Middle frontal gyrus (tissue), 1 donor: ENCODE data around the gene TMPRSS6.

ENCODE experiments used
- DNase-seq: peaks from one replicate; pipeline ENCODE4 v3.0.0-alpha.2; 2015; ENCODE audit warnings: low spot score; ENCODE audit errors: extremely low spot score

TMPRSS6 gene

DNA sequence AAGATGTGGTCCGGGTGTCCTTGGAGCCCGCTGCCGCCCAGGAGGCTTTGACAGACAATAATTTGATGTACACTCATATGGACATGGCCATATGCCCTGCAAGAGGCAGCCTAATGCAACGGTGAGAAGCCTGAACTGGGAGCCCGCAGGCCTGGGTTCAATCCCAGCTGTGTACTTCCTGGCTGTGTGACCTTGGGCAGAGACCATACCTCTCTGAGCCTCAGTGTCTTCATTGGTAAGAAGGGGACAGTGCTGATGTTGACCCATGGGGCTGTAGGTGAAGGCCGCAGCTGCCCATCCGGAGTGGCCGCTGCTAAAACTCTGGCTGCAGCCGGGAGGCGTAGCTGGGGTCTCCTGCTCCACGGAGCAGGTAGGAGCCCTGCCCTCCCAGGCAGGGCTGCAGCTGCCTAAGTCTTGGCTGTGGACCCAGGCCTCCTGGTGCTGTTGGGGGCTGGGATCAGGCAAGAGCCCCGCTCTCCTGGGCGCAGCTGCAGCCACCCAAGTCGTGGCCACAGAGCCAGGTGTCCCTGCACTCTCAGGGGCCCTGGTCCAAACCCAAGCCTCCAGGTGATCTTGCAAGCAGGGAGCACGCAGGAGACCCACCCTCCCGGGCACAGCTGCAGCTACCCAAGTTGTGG is 31.3 kb upstream of the TMPRSS6 start:
- DNase-seq, result no peak

- DNase-seq, result no peak
Measured at GRCh38 chr22:37139762-37140161, 30.2 kb upstream of the TMPRSS6 start.

GRCh38 chr22:37138849-37139561 is 29.5 kb upstream of the TMPRSS6 start:
- DNase-seq, result no peak

DNA sequence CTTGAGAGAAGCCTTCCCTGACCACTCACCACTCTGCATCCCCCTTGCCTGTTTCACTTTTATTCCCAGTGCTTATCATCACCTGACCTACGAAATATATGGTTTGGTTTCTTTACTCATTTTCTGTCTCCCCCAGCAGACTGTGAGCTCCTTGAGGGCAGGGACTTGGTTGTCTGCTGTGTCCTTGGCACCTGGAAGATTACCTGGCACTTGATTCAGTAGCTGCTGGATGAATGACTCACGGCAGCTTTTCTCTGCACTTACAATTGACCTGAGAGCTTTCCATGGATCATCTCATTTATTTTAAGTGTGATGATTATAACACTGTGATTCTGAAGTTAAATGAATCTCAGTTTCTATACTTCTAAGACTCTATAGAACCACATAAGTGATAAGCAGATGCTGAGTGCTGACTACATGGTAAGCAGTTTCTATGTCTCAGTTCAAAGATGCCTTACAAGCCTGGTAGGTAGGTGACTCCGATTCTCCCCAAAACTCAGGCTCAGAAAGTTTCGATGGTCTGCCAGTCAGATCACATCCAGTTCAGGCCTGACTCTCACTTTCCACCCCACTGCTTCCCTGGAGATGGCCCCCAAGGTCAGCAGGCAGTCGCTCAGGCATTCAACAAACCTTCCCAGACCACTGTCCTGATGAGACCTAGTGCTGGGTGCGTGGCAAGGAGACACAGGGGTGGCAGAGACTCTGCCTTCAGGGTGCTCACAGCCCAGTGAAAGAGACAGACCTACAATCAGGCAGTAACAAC is 28.6 kb upstream of the TMPRSS6 start:
- DNase-seq, result no peak

GRCh38 chr22:37137131-37137530 is 27.6 kb upstream of the TMPRSS6 start:
- no peak for DNase-seq

- DNase-seq, result no peak
Measured at GRCh38 chr22:37135023-37135422, 25.5 kb upstream of the TMPRSS6 start.

- no peak for DNase-seq
Measured at GRCh38 chr22:37133304-37134018, 23.9 kb upstream of the TMPRSS6 start.

- DNase-seq, result no peak
Measured at GRCh38 chr22:37132773-37133172, 23.3 kb upstream of the TMPRSS6 start.

DNA sequence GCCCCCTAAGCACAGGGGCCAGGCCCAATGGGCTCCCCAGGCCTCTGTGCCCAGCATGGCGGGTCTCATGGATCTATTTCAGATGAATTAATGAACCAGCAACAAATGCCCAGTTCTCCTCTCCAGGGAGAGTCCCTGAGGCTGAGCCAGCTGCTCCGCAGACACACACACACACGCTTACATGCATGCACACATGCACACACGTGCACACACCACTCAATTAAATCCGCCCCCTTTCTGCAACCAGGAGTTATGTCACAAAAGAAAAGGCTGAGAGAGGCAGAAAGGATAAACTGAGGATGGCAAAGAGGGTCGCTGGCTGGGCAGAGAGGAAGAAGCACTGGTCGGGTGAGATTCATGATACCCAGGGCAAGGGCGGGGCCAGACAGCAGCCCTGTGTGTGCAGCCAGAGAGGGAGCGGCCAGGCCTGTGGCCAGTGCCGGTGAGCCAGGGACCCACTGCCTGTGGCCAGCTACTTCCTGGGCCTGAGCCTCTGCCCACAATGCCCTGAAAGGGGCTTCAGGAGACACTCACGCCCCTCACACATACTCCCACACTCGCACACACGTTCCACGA is 20.4 kb upstream of the TMPRSS6 start:
- no peak for DNase-seq

DNA sequence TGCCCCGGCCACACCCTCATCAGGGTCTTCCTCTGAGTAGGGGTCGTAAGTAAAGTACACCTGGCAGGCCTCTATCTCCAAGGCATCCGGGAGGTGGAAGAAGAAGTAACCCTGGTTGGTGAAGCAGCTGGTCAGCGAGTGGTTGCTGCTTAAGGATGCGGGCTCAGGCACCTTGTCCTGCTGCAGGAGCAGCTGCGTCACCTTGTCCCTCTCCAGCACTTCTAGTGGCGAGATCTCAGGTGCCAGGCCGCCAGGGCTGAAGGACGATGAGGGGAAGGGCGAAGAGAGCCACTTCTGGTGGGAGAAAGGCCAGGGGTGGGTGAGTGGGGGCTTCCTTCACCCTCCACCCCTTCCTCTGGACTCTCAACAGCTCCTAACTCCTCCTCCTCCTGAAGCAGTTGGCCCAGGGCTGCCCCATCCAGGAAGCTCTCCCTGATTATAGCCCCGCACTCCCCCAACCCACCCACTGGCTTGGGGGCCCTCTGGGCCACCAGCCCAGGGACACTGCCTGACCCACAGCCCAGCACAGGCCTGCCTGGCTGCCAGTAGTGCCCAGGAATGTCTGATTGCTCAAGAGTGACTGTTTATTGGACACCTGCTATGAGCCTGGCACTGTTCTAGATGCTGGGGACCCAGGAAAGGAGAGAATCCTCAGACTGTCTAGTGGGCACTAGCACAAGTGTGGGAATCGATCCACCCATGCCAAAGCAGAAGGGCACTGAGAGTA is 19.2 kb upstream of the TMPRSS6 start:
- DNase-seq, result no peak

DNA sequence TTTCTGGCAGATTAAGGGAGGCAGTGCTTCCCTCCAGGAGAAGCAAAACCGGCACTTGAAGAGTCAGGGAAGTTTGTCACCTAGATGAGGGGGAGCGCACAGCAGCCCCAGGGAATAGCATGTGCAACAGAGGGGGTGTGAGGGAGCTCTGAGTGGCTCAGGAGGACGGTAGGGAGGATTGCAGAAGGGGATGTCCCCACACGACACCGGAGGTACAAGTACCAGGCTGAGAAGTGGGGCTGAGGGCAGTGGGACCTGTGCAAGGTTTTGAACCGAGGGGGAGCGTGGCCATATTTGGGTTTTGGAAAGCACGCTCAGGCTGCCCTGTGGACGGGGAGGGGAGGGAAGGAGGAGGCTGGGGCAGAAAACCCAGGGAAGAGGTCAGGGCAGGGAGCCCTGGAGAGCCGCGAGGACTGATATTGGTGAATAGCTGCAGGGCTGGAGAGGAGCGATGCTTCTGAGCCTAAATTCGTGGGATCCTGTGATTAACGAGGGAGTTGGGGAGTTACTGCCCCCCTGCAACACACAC is 17.9 kb upstream of the TMPRSS6 start:
- DNase-seq, result no peak

DNA sequence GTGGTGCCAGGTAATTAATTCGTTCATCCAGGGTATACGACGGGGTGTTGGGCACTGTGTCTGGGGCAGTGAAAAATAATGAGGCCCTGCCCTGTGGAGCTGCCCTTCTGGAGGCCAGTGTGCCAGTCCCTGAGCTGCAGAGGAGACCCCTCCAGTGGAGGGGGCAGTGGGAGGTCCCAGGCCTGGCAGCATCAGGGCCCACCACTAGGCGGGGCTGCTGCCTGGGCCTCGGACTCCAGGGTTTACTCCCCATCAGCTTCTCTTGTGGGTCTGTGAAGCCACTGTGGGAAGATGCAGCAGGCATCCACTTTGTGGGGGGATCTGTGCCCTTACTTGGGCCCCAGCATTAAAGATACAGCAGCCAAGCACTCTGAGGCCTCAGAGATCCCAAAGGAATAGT is 17.4 kb upstream of the TMPRSS6 start:
- DNase-seq, result no peak

DNA sequence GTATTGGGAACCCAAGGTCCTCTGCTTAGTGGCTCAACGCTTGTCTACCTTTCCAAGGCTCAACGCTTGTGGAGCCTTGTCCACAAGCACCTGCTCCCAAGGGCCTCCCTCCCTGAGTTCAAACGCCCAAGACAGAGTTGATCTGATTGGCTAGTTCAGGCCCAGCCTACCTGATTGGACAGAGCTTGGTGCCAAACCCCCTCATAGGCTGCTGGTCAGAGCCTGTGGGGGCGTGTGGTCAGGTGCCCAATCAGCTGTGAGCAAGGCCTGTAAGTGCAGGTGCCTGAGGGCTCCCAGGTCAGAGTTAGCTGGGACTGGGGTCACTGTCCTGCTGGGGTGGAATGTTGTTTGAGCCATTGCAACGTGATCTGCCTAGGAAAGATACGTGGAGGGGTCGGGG is 16.9 kb upstream of the TMPRSS6 start:
- DNase-seq, result no peak

DNA sequence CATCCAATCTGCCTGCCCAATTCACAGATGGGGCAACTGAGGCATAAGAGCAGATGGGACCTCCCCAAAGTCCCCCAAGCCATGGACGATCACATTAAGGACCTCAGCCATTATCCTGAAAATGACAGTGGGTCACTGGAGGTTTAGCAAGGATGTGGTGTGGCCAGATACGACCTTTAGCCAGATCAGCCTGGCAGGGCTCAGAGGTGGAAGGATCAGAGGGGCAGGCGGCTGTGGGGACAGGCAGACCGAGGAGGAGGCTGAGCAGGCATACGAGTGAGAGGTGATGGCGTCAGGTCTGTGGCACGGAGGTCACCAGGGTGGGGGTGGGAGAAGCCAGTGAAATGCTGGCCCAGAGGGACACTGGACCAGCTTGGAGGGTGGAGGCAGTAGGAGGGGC is 14.1 kb upstream of the TMPRSS6 start:
- DNase-seq, result no peak

- DNase-seq, result no peak
Measured at GRCh38 chr22:37122598-37123180, 13.2 kb upstream of the TMPRSS6 start.

DNA sequence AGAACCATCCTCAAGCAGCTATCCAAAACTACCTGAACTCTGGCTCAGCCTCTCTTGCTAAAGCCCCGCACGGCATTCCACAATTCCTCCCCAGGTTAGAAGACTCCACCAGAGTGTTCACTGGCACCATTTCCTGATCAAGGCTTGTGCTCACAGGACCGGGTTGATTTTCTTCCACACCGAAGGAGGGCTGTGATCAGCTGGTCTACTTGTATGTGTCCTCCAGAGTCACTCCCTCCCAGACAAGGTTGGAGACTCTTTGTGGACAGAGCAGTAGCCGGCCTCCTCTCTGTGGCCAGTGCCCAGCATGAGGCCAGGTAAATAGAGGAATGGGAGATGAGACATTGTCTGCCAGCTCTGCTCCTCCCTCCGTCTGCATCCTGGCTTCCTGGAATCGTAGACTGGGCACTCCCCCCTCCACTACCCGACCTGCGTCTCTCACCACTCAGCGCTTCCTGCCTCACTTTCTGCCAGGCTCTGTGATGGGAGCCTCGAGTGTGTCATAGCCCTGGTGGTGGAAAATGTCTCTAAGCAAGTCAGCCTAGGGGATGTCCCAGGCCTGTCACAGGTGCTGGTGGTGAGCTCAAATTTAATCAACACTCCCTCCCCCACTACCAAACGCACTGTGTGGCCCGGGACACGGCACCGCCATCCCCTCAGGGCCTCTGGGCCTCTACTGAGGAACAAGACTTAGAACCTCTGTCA is 12.5 kb upstream of the TMPRSS6 start:
- no peak for DNase-seq

DNA sequence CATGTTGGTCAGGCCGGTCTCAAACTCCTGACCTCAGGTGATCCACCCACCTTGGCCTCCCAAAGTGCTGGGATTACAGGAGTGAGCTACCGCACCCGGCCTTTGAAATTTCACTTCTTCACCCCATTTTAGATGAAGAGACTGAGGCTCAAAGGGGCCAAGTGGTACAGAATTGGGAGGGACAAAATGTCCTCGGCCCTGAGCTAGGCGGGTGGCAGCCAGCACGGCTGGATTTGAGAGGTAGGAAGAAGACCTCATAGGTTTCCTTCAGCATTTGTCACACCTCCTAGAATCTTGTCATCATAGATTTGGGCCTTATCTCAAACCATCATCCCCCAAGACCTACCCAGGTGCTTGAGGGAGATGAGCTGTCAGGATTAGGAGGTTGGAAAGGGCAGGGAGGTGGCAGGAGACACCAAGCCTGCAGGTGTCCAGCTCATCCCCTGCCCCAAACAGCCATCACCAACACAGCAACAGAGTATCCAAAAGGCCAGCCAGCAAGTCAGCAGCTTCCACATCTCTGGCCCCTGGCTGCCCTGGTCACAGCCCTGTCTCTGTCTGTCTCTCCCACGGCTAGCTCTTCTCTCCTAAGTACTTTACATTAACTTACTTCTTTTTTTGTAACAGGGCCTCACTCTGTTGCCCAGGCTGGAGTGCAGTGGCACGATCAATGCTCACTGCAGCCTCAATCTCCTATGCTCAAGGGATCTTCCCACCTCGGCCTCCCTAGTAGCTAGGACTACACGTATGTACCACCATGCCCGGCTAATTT is 11.2 kb upstream of the TMPRSS6 start:
- DNase-seq, result no peak

GRCh38 chr22:37119872-37120271 is 10.4 kb upstream of the TMPRSS6 start:
- no peak for DNase-seq

DNA sequence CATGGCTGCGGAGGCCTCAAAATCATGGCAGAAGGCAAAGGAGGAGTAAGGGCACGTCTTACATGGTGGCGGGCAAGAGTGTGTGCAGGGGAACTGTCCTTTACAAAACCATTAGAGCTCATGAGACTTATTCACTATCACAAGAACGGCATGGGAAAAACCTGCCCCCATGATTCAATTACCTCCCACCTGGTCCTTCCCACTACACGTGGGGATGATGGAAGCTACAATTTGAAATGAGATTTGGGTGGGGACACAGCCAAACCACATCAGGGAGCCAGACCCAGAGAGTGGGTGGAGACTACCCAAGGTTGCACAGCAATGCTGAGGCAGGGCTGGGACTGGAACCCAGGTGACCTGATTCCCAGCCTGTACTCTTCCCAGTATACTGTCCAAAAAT is 8.6 kb upstream of the TMPRSS6 start:
- DNase-seq, result no peak
